NT2/D1 (cell line): ENCODE data around the gene PPP1R14B.

Experiments used
- DNase-seq: peaks from one replicate; pipeline ENCODE4 v3.0.0-alpha.2; 2011; ENCODE audit warnings: low read depth, low spot score
- H3K27me3 ChIP-seq: 2 replicates; pipeline ENCODE4 v1.6.0; 2011; ENCODE audit warnings: mild to moderate bottlenecking; ENCODE audit not compliant: insufficient read length, insufficient read depth
- H3K36me3 ChIP-seq: 2 replicates; pipeline ENCODE4 v1.6.1; 2011; ENCODE audit warnings: mild to moderate bottlenecking, low read length, mixed read lengths; ENCODE audit not compliant: insufficient read depth, insufficient read length
- H3K4me1 ChIP-seq: 2 replicates; pipeline ENCODE4 v1.5.1; 2011; ENCODE audit not compliant: insufficient read depth, insufficient read length
- H3K4me3 ChIP-seq: 2 replicates; pipeline ENCODE4 v1.5.1; 2011; ENCODE audit warnings: low read depth; ENCODE audit not compliant: insufficient read length
- H3K9ac ChIP-seq: 2 replicates; pipeline ENCODE4 v1.6.0; 2011; ENCODE audit warnings: low read depth; ENCODE audit not compliant: insufficient read length
- H3K9me3 ChIP-seq: 2 replicates; pipeline ENCODE4 v1.5.1; 2011; ENCODE audit warnings: mild to moderate bottlenecking, low read length; ENCODE audit not compliant: insufficient read depth
- SUZ12 ChIP-seq: IDR thresholded peaks from 2 replicates; pipeline ENCODE4 v1.6.1; 2011; ENCODE audit not compliant: insufficient read length, insufficient read depth; ENCODE audit errors: extremely low read depth
- YY1 ChIP-seq: IDR thresholded peaks from 2 replicates; pipeline ENCODE4 v1.6.1; 2011; ENCODE audit not compliant: insufficient read length, insufficient read depth
- ZNF274 ChIP-seq: IDR thresholded peaks from 2 replicates; pipeline ENCODE4 v1.6.1; 2011; ENCODE audit warnings: mild to moderate bottlenecking, low read depth, low read length

PPP1R14B gene

GRCh38 chr11:64231546-64231945, 15.2 kb downstream of the PPP1R14B start:
- Histone ChIP-seq H3K36me3 (peaks cover 9% of the 10 kb centered on the region), H3K4me3 (no peak overlapping the region), H3K27me3 (peaks cover 13% of the 10 kb centered on the region), H3K4me1 (peaks cover 35% of the 10 kb centered on the region), H3K9me3 (no peaks in the 10 kb centered on the region), H3K9ac (peak overlapping the region; percentile 42)
- DNase-seq = no peak
- no peak for TF ChIP-seq YY1
- no peak for TF ChIP-seq SUZ12

GRCh38 chr11:64230985-64231365, 15.8 kb downstream of the PPP1R14B start:
- Histone ChIP-seq H3K27me3 (peaks cover 13% of the 10 kb centered on the region), H3K36me3 (peaks cover 7% of the 10 kb centered on the region), H3K4me1 (peaks cover 35% of the 10 kb centered on the region), H3K4me3 (peak overlapping the region; percentile 83), H3K9ac (peak overlapping the region; percentile 89), H3K9me3 (no peaks in the 10 kb centered on the region)
- no peak for TF ChIP-seq ZNF274
- no peak for TF ChIP-seq YY1
- no peak for TF ChIP-seq SUZ12
- no peak for DNase-seq

- no peak for TF ChIP-seq ZNF274
- TF ChIP-seq SUZ12 = no peak
- no peak for TF ChIP-seq YY1
- Histone ChIP-seq H3K27me3 (peaks cover 13% of the 10 kb centered on the region), H3K9ac (peak within 1 kb of the TSS; percentile 89), H3K4me3 (peak within 1 kb of the TSS; percentile 83), H3K9me3 (no peaks in the 10 kb centered on the region), H3K36me3 (peaks cover 5% of the 10 kb centered on the region), H3K4me1 (peaks cover 35% of the 10 kb centered on the region)
- DNase-seq = peak; percentile 92
Measured at GRCh38 chr11:64230171-64230984, 16.4 kb downstream of the PPP1R14B start, which contains the start of gene DNAJC4. Gene DNAJC4, plus strand, starts transcription at chr11:64230548. Its CDS starts 307 bp downstream, at chr11:64230855.

- no peaks in the 10 kb centered on the region for H3K9me3 ChIP-seq
- H3K4me1 ChIP-seq = peaks cover 35% of the 10 kb centered on the region
- no peak overlapping the region for H3K4me3 ChIP-seq
- peak overlapping the region; percentile 77 for H3K9ac ChIP-seq
- H3K36me3 ChIP-seq = peaks cover 9% of the 10 kb centered on the region
- H3K27me3 ChIP-seq = peaks cover 13% of the 10 kb centered on the region
- TF ChIP-seq SUZ12 (no peak), ZNF274 (no peak)
- no peak for DNase-seq
Measured at GRCh38 chr11:64229744-64230170, 17.0 kb downstream of the PPP1R14B start.

- Histone ChIP-seq H3K27me3 (peaks cover 13% of the 10 kb centered on the region), H3K4me1 (peaks cover 39% of the 10 kb centered on the region), H3K4me3 (no peak overlapping the region), H3K36me3 (peaks cover 14% of the 10 kb centered on the region), H3K9me3 (no peaks in the 10 kb centered on the region), H3K9ac (peak overlapping the region; percentile 70)
- TF ChIP-seq YY1 (no peak), SUZ12 (no peak), ZNF274 (no peak)
- DNase-seq = no peak
Measured at GRCh38 chr11:64229090-64229743, 17.5 kb downstream of the PPP1R14B start.

GRCh38 chr11:64227405-64227956, 19.3 kb downstream of the PPP1R14B start:
- Histone ChIP-seq H3K27me3 (peaks cover 3% of the 10 kb centered on the region), H3K4me1 (peaks cover 37% of the 10 kb centered on the region), H3K9ac (peak overlapping the region; percentile 94)

GRCh38 chr11:64226507-64227051, 20.2 kb downstream of the PPP1R14B start:
- peaks cover 31% of the 10 kb centered on the region for H3K36me3 ChIP-seq
- no peak for TF ChIP-seq SUZ12
- TF ChIP-seq YY1 = no peak
- no peak for TF ChIP-seq ZNF274
- H3K9me3 ChIP-seq = no peaks in the 10 kb centered on the region
- no peak for DNase-seq
- H3K4me1 ChIP-seq = peaks cover 33% of the 10 kb centered on the region
- peak overlapping the region; percentile 94 for H3K9ac ChIP-seq
- peak overlapping the region; percentile 92 for H3K4me3 ChIP-seq
- H3K27me3 ChIP-seq = no peaks in the 10 kb centered on the region

More at GRCh38 chr11:64227405-64227956, 19.3 kb downstream of the PPP1R14B start:
- Histone ChIP-seq H3K9me3 (no peaks in the 10 kb centered on the region), H3K4me3 (no peak overlapping the region), H3K36me3 (peaks cover 29% of the 10 kb centered on the region)
- TF ChIP-seq YY1 = no peak
- TF ChIP-seq SUZ12 = no peak
- no peak for TF ChIP-seq ZNF274
- no peak for DNase-seq
